ENCODE measurements around the gene INS. TPM values are rescaled to one million over a fixed set of nuclear protein-coding genes. Genes with fewer than 3 reads are reported as not detected.

The INS gene
- total RNA-seq, 2 experiments from 2014 or later = not detected

DNA sequence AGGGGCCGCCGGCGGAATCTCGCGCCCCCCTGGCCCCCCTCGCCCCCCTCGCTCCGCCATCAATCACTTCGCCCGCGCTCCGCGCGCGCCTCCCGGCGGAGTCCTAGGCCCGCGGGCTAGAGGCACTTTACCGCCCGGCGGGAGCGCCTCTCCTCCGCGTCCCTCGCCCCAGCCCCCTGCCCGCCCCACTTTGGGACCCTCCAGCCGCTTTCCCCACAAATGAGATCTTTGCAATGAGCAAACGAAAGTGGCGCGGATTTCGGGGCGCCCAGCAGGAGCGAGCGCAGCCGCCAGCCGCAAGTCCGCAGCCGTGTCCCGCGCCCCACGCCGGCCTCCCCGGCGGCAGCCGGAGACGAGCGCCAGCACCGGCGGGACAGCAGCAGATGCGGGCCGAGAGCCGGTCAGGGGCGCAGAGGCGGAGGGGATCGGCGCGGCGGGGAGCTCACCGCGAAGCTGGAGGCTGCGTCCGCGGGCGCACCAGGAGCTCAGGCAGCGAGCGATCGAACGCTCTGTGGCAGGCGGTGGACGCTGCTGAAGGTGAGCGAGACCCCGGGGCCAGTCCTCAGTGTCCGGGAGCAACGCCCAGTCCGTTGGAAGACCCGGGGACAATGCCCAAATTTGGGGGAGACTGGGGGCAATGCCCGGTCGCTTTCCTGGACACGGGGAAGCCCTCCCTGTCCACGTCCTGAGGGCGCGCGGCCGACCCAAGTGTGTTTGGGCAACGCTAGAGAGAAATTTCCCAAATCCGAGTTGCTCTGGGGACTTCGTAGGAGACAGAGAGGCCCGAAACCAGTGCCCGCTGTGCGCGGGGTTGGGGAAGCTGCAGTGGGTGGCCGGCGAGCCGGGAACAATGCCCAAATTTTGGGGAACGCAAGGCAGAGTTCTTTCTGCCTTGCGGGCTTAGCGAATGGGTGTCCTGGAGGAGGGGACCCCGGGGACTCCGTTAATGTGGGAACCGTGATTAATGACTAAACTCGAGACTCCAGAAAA, 20.3 kb downstream of the INS start:
- Mint-ChIP-seq H3K4me1 (peaks cover 11% of the 10 kb centered on the region), H3K27ac (peak overlapping the region; percentile 21), H3K36me3 (ENCODE audit: low read depth) (no peaks in the 10 kb centered on the region), H3K4me3 (peak overlapping the region; percentile 10), H3K9me3 (no peaks in the 10 kb centered on the region), H3K27me3 (peaks cover 69% of the 10 kb centered on the region)
- no peak for DNase-seq
- POLR2A ChIA-PET = interaction anchor here (0.6 kb wide), 1 partner anchor 9 kb away, joined by 3 read pairs; no protein-coding TSS in a partner anchor
- CTCF ChIA-PET = interaction anchor here (1.3 to 1.7 kb wide), 2 partner anchors 25 to 447 kb away, joined by 3 to 5 read pairs; no protein-coding TSS in a partner anchor

DNA sequence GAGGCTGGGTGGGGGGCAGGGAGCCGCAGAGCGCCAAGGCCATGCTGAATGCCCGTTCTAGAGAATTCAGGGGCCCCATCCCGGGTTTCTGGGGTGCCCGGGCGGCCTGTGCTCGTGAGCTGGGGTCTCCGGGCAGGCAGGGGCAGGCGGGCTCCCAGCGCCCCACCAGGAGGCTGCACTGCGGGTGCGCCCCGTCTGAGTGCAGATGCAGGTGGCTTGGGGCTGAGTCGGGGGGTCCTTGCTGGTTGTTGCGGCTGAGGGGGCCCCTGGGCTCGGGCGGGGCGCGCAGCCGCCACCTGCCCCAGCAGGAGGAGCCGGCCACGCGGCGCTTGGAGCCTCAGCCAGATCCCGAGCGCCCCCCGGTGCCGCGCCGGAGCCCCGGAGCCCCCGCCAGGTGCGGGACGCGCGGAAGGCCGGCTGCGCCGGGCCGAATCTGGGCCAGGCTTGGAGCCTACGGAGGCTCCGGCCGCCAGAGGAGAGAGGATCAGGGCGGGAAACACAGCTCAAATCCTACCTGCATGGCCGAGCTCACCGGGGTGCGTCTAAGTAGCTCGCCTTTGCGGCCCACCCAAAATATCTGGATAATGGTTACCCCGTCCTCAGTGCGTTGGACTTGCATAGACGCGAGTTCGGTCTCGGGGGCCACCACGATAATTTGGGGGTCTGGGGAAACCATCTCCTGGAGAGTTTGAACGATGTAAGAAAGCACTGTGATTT, 21.2 kb downstream of the INS start:
- no peak for DNase-seq
- POLR2A ChIA-PET = no interaction called here
- Mint-ChIP-seq H3K36me3 (ENCODE audit: low read depth) (no peaks in the 10 kb centered on the region), H3K9me3 (no peaks in the 10 kb centered on the region), H3K27ac (no peak overlapping the region), H3K27me3 (peaks cover 65% of the 10 kb centered on the region), H3K4me3 (no peak overlapping the region), H3K4me1 (peaks cover 11% of the 10 kb centered on the region)
- CTCF ChIA-PET = interaction anchor here (1.3 to 1.7 kb wide), 2 partner anchors 12 to 24 kb away, joined by 4 to 5 read pairs; no protein-coding TSS in a partner anchor

DNA sequence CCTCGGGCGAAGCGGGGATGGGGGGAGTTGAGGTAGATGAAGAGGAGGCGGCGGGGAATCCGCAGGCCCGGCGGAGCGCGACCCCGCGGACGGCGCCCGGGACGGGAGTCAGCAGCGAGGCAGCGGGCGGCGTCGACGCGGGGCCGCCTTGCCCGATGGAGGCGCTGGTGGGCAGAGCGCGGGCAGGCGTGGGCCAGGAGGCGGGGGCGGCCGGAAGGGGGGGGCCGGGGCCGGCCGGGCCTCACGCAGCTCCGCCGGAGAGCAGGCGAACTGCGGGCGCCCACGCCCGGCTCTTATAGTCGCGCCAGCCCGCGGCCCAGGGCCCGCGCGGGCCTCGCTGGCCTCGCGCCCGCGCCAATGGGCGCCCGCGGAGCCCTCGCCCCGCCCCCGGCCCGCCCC, 21.9 kb downstream of the INS start, which contains the start of gene IGF2:
TSS of gene IGF2 (minus strand) at position 267 of the 399 bp plus-strand sequence. CDS start 3,866 bp downstream, outside the sequence.
- H3K4me3 Mint-ChIP-seq = no peak within 1 kb of the TSS
- no peaks in the 10 kb centered on the region for H3K36me3 Mint-ChIP-seq (ENCODE audit: low read depth)
- DNase-seq = no peak
- CTCF ChIA-PET = interaction anchor here (1.3 kb wide), 1 partner anchor 12 kb away, joined by 4 read pairs; no protein-coding TSS in a partner anchor
- H3K27ac Mint-ChIP-seq = no peak within 1 kb of the TSS
- POLR2A ChIA-PET = no interaction called here
- H3K27me3 Mint-ChIP-seq = peaks cover 59% of the 10 kb centered on the region
- H3K9me3 Mint-ChIP-seq = no peaks in the 10 kb centered on the region
- peaks cover 11% of the 10 kb centered on the region for H3K4me1 Mint-ChIP-seq

DNA sequence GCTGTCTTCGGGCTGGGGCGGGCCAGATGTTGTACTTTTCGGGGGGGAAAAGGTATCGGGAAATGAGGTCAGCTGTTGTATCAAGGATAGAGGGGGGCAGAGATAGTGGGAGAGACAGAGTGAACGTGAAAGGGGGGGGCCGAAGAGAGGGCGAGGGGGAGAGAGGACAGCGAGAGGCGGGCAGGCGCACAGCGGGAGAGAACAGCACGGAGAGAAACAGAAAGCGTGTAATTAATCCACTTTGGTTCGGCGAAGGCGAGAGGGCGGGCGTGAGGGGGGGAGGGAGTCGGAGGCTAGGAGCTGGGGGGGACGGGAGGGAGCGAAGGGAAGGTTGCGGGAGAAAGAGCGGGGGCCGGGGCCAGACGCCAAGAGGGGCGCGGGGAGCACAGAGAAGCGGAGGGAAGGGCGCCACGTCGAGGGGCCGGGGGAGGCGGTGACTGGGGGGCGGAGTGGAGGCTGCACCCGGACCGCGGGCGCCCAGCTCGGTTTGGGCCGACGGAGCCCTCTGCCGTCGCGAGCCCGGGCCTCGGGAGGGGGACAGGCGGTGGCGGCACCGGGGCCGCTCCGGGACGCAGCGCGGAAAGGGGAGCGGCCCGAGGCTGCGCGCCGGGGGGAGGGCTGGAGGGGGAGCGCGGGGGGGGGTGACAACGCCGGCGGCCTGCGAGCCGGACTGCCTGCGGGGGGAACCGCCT, 22.4 kb downstream of the INS start:
- peaks cover 58% of the 10 kb centered on the region for H3K27me3 Mint-ChIP-seq
- no peaks in the 10 kb centered on the region for H3K36me3 Mint-ChIP-seq (ENCODE audit: low read depth)
- no peak overlapping the region for H3K27ac Mint-ChIP-seq
- CTCF ChIA-PET = interaction anchor here (1.3 kb wide), 1 partner anchor 13 kb away, joined by 4 read pairs; no protein-coding TSS in a partner anchor
- POLR2A ChIA-PET = no interaction called here
- DNase-seq = no peak
- peaks cover 10% of the 10 kb centered on the region for H3K4me1 Mint-ChIP-seq
- no peak overlapping the region for H3K4me3 Mint-ChIP-seq
- no peaks in the 10 kb centered on the region for H3K9me3 Mint-ChIP-seq

DNA sequence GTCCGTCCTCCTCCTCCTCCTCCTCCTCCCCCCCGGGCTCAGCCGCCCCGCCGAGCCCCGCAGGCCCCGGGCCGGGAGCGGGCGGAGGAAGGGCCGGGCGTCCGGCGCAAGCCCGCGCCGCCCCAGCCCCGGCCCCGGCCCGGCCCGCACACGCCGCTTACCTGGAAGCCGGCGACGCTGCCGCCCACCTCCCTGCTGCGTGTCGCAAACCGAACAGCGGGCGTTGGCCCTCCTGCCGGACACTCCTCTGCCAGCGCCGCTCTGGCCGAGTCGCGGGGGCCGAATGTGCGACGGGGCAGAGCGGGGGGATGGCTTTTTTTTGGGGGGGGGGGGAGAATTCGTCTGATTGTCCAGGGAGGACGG, 23.0 kb downstream of the INS start:
- CTCF ChIA-PET = no interaction called here

DNA sequence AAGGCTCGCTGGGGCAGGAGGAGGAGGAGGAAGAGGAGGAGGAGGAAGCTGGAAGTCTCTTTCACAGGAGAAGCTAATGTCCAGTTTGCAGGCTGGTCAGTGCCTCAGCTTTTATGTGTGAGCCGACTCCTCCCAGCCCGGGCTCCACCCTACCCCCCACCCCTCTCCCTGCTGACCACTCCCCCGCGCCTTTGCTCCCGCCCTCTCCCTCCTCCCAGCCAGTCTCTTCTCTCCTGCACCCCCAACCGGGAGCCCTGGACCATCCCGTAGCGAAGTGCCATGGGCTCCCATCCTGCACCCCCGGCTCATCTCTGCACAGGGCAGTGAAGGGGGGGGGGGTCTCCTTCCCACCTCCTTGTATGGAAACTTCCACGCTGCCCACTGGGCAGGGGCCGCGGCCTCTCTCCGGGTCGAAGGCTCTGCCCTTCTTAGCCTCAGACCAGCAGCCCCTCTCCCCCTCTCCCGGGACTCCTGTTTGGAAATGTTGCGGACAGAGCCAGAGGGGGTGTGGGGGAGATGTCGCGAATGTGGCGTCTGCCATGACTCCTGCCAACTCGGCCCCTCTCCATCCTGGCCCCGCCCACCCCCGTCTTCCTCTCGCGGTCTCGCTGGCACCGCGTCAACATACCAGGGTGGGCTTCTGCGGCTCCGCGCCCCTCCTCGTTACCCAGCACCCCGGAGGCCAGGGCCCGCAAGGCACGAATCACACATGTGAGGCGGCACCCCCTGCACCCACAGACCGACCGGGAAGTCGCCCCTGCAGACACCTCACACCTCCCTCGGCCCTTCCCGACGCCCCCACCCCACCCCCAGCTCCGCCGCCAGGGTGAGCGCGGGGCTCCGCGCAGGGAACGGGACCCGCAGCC, 23.6 kb downstream of the INS start:
- Mint-ChIP-seq H3K9me3 (no peaks in the 10 kb centered on the region), H3K27ac (no peak overlapping the region), H3K4me3 (no peak overlapping the region), H3K27me3 (peaks cover 51% of the 10 kb centered on the region), H3K36me3 (ENCODE audit: low read depth) (no peaks in the 10 kb centered on the region), H3K4me1 (peaks cover 2% of the 10 kb centered on the region)
- DNase-seq = no peak
- POLR2A ChIA-PET = no interaction called here
- CTCF ChIA-PET = interaction anchor here (2.6 kb wide), 1 partner anchor 13 kb away, joined by 12 read pairs; no protein-coding TSS in a partner anchor

More for the DNA sequence above, 23.0 kb downstream of the INS start:
- Mint-ChIP-seq H3K4me1 (peaks cover 7% of the 10 kb centered on the region), H3K9me3 (no peaks in the 10 kb centered on the region), H3K27ac (no peak overlapping the region), H3K4me3 (no peak overlapping the region), H3K27me3 (peaks cover 56% of the 10 kb centered on the region), H3K36me3 (ENCODE audit: low read depth) (no peaks in the 10 kb centered on the region)
- DNase-seq = no peak
- POLR2A ChIA-PET = no interaction called here

DNA sequence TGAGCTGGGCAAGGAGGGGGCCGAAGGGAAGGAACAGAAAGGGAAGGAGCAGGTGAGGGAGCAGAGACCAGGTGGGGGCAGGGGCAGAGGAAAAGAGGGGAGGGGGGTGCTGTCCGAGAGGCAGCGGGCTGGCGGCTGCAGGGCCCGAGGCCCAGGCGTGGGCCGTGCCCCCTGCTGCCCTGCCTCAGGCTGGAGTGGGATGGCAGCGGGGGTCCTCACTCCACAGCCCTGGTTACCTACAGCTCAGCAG, 24.1 kb downstream of the INS start:
- H3K9me3 Mint-ChIP-seq = no peaks in the 10 kb centered on the region
- H3K36me3 Mint-ChIP-seq (ENCODE audit: low read depth) = no peaks in the 10 kb centered on the region
- CTCF ChIA-PET = interaction anchor here (2.6 kb wide), 1 partner anchor 14 kb away, joined by 12 read pairs; no protein-coding TSS in a partner anchor
- POLR2A ChIA-PET = no interaction called here
- peaks cover 2% of the 10 kb centered on the region for H3K4me1 Mint-ChIP-seq
- H3K27me3 Mint-ChIP-seq = peaks cover 49% of the 10 kb centered on the region
- no peak for DNase-seq
- no peak overlapping the region for H3K4me3 Mint-ChIP-seq
- H3K27ac Mint-ChIP-seq = no peak overlapping the region

DNA sequence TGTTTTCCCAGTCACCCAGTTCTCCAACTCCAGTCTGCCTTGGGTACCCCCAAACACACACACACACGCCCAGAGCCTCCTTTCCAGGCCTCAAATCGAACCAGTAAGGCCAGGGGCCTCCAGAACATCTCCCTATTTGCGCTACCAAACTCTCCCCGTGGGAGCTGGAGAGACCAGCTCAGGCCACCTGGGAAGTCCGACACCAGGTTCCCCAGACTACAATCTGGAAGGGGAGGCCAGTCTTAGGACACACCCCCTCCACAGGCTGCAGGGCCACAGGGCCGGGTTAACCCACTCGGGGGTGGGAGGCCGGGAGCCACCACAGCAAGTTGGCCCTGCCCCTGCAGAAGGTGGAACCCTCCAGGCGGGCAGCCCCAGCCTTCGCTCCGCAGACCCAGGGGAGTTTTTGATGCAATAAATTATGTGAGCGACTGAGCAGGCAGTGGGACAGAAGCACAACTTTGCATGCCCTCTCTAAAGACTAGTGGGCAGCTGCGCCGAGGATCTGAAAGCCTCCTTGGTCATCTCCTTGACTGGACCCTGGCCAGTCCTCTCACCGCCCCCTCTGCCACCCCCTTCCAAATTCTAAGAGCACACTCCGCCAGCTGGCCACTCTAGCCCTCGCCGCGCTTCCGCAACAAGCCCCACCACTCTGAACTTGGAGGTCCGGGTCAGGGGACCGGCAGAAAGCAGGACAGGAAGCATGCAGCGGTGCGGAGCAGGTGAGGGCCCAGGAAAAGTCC, 24.6 kb downstream of the INS start:
- Mint-ChIP-seq H3K4me3 (no peak overlapping the region), H3K27me3 (peaks cover 49% of the 10 kb centered on the region), H3K4me1 (peaks cover 2% of the 10 kb centered on the region), H3K27ac (no peak overlapping the region), H3K9me3 (no peaks in the 10 kb centered on the region), H3K36me3 (ENCODE audit: low read depth) (no peaks in the 10 kb centered on the region)
- DNase-seq = no peak
- ChIA-PET CTCF (interaction anchor here (1.2 to 2.6 kb wide), 2 partner anchors 15 to 31 kb away, joined by 3 to 12 read pairs; no protein-coding TSS in a partner anchor), POLR2A (no interaction called here)

DNA sequence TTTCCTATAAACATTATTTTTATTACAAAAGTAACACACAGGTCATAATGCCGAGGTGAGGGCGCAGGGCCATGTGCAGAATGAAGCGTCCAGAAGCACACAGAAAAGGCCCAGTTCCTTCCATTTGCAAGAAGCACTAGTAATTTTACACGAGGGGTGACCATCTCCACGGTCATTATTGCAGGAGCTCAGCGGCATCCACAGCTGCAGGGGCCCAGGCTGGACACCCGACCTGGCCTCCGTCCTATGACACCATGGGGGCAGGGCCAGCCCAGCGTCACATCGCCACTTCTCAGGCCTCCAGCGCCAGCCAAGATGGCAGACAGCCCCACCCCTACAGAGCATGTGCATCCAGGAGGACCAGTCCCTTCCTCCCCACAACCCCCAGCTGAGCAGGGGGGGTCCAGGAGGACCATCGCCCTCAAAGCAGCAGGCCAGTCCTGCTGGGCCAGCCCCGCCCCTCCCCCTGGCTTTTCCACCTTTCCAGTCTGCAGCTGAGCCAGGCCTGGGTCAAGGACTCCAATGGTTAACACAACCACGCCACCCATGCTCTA, 25.3 kb downstream of the INS start:
- Mint-ChIP-seq H3K27me3 (peaks cover 45% of the 10 kb centered on the region), H3K36me3 (ENCODE audit: low read depth) (no peaks in the 10 kb centered on the region), H3K27ac (no peak overlapping the region), H3K9me3 (no peaks in the 10 kb centered on the region), H3K4me3 (no peak overlapping the region), H3K4me1 (peaks cover 2% of the 10 kb centered on the region)
- no peak for DNase-seq
- CTCF ChIA-PET = interaction anchor here (1.2 to 2.6 kb wide), 2 partner anchors 15 to 31 kb away, joined by 3 to 12 read pairs; no protein-coding TSS in a partner anchor
- POLR2A ChIA-PET = no interaction called here

DNA sequence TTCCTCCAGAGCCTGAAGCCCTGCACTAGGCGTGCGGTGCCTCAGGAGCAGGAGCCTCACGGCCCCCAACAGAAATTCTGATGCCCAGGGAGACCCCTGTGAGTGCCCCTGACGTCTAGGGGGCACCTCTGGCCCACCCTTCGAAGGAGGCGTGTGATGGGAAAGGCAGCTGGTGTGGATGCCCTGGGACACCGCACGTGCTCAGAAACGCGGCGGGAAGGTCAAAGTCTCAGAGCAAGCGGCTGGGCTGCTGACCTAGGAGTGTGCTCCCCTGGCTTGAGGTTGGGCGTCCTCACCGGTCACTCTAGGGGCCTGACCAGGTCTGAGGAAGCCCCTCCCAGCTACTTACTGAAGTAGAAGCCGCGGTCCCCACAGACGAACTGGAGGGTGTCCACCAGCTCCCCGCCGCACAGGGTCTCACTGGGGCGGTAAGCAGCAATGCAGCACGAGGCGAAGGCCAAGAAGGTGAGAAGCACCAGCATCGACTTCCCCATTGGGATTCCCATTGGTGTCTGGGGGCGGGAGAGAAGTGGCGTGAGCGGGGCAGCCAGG, 25.9 kb downstream of the INS start:
- ChIA-PET POLR2A (no interaction called here), CTCF (interaction anchor here (1.2 to 2.6 kb wide), 2 partner anchors 16 to 30 kb away, joined by 3 to 12 read pairs; no protein-coding TSS in a partner anchor)
- H3K36me3 Mint-ChIP-seq (ENCODE audit: low read depth) = no peaks in the 10 kb centered on the region
- H3K27ac Mint-ChIP-seq = no peak overlapping the region
- H3K4me3 Mint-ChIP-seq = no peak overlapping the region
- no peak for DNase-seq
- peaks cover 44% of the 10 kb centered on the region for H3K27me3 Mint-ChIP-seq
- H3K9me3 Mint-ChIP-seq = no peaks in the 10 kb centered on the region
- peaks cover 2% of the 10 kb centered on the region for H3K4me1 Mint-ChIP-seq

Data from activated CD4-positive, alpha-beta T cell treated with anti-CD3 and anti-CD28 coated beads, Interleukin-2, amount 10 ng/mL, durations not matched to agents 7 days and 5 days (primary cell).